GM12892 (cell line): ENCODE data around the gene ATP8B3.
A peak's percentile ranks its signal among the peaks of the same experiment; 100 is the strongest.

Experiments used
- POLR2A ChIP-seq: IDR thresholded peaks from 2 replicates; pipeline ENCODE4 v1.6.1; 2011; ENCODE audit warnings: low read depth, low read length, control low read depth
- POLR2AphosphoS5 ChIP-seq: IDR thresholded peaks from 2 replicates; pipeline ENCODE4 v1.6.1; 2011; ENCODE audit warnings: low read depth, low read length, control low read depth

DNA sequence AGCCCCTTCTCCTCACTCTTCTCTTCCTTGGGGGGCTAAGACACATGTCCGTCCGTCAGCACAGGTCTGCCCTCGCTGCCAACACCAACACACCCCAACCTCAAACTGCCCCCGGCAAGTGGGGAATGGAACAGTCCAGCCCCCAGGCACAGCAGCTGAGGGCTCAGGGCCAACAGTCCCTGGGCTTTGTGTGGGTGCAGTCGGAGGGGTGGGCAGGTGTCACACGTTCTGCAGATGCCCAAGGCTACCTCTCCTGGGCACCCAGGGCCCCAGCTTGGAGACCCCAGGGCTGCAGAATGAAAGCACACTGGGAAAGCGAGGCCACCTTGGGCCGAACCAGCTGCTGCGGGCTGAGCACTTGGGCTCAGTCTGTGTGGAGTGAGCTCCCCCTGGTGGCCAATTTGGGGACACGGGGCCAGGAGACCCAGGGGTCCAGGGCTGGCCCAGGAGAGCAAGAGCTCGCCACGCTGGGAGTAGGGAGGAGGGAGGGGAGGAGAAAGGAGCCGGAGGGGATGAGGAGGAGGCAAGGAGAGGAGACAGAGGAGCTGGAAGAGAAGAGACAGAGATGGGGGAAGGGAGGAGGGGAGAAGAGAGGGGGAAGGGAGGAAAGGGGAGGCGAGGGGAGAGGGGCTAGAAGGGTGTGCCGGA lies 14.0 kb upstream of the ATP8B3 start:
- TF ChIP-seq POLR2A (0 out of 2 replicates have a peak, but pooled peaks have one; percentile 37), POLR2AphosphoS5 (no peak)
